GM18867 (cell line): ENCODE results near the gene RAB10.
"Not testable (repeated sequence)": the region's sequence is repeated elsewhere in the genome, so short reads cannot be mapped to it uniquely, and the experiment has no call there.

ENCODE experiments used
- ATAC-seq: cut with Tn5 transposase; IDR thresholded peaks from one replicate; pipeline ENCODE4 v1.9.1; 2021; ENCODE audit warnings: mild to moderate bottlenecking, moderate library complexity; ENCODE audit not compliant: unreplicated experiment

RAB10 gene

DNA sequence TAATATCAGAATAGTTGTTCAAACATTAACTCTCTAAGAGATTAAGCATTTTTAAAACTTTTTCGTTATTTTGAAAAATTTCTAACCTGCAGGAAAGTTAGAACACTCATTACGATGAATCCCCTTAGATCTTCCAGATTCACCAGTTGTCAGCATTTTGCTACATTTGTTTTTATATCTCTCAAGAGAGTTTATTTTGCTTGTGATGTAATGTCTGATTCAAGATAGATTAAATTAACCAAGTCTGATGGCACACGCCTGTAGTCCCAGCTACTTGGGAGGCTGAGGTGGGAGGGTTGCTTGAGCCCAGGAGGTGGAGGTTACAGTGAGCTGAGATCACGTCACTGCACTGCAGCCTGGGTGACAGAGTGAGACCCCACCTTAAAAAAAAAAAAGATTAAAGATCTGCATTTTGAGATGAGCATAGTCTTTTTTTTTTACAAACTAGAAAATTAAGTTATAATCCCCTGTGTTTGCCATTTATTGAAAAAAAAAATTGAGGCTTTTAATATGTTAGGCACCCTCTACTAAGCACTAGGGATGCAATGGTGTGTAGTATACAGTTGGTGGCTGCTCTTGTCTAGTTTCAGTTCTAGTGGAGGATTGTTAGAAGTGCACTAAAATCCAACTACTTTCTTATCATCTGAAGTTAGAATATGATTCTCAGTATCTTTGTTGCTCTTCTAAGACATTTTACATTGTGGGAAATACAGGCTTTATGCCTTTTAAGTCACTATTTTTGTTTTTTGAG lies 20.9 kb downstream of the RAB10 start:
- ATAC-seq: no peak

DNA sequence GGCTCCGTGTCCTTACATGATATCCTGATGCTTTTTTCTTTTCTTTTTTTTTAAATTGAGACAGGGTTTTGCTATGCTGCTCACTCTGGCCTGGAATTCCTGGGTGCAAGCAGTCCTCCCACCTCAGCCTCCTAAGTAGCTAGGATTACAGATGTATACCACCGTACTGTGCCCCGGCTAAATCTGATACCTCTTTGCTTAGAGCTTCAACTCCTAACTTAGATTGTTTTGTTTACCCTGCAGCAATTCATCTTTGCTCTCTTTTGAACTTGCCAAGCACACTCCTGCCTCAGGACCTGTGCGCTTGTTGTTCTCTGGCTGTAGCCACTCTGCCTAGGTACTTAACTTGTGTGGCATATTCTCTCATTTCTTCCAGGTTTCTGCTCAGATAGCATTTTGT lies 24.5 kb downstream of the RAB10 start:
- no peak for ATAC-seq

DNA sequence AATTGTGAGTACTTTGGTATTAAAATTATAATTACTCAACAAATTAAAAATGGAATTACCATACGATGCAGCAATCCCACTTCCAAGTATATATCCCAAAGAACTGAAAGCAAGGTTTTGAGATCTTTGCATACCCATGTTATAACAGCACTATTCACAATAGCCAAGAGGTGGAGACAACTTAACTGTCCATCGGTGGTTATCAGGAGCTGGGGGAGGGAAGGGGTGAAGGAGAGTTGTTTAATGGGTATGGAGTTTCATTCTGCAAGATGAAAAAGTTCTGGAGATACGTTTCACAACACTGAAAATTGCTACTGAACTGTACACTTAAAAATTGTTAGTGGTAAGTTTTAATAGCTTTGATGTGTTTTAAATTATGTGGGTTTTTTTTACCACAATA lies 25.7 kb downstream of the RAB10 start:
- ATAC-seq: no peak

DNA sequence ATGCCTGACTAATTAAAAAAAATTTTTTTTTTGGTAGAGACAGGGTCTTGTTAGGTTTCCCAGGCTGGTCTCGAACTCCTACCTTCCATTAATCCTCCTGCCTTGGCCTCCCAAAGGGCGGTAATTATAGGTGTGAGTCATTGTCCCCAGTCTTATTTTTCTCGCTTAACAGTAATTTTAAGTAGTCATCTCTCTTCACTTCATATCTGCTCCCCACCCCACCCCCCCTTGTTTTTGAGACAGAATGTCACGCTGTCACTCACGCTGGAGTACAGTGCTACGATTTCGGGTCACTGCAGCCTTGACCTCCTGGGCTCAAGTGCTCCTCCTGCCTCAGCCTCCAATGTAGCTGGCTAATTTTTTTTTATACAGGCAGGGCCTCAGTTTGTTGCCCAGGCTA lies 27.7 kb downstream of the RAB10 start:
- ATAC-seq: no peak

DNA sequence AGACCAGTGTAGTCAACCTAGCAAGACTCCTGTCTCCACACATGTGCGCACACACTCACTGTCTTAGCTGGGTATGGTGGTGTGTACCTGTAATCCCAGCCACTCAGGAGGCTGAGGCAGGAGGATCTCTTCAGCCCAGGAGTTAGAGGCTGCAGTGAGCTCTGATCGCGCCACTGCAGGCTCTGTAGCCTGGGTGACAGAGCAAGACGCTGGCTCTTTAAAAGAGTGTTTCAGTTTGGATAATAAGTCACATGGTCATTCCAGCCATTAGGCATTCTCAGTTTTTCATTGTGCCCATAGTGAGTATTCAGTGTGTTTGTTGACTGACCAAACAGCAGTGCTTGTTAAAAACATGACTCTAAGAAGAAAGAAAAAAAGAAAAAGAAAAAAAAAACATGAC lies 31.0 kb downstream of the RAB10 start:
- ATAC-seq: no peak

DNA sequence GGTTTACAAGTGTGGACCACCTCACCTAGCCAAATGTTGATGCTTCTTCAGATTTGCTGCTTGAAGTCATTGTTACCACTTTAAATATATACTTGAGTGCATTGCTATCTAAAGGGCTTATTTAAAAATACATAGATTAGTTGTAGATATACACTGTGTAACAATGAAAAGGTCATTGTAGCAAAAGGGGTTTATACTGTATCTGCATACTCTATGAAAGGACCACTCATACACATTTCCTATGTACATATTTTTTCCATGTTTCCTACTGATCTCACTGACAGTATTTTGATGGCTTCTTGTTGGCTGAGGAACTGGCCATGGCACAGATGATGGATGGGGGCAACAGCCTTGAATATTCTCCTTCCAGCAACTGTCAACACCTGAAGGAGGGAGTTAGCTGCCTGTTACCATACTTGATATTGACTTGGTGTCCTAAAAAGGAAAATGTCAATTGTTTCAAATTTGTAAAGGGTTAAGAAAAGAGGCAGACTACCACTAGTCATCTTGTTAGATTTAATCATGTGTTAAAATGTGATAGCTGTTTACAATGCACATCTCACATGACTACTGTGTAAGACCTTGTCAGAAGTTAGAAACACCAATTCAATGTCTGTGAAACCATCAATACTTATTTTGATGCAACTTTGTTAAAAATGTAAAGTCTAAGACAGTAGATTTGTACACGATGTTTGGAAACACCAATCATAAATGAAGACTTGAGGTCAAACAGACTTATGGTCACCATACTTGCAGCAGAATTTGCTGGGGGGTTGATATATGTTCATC lies 33.5 kb downstream of the RAB10 start:
- no peak for ATAC-seq

DNA sequence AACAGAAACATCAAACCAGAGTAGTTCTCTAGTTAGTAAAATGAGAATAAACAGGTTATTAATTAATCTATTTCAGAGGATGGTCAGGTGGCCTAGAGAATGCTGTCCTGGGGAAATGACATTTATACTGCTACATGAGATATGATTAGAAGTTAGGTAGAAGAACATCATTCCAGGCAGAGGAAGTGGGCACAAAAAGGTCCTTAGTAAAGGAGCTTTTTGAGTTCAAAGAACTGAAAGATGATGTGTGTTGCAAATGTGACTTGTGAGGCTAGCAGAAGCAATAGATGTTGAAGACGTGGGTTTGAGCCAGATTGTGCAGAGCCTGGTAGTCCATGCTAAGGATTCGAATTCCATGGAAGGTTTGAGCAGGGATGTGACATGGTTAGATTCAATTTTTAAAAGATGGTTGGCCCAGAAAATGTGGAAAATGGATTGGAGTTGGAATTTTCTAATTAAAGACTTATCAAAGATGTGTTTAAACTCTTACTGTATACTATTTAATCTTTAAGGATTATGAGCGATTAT lies 34.2 kb downstream of the RAB10 start:
- no peak for ATAC-seq

DNA sequence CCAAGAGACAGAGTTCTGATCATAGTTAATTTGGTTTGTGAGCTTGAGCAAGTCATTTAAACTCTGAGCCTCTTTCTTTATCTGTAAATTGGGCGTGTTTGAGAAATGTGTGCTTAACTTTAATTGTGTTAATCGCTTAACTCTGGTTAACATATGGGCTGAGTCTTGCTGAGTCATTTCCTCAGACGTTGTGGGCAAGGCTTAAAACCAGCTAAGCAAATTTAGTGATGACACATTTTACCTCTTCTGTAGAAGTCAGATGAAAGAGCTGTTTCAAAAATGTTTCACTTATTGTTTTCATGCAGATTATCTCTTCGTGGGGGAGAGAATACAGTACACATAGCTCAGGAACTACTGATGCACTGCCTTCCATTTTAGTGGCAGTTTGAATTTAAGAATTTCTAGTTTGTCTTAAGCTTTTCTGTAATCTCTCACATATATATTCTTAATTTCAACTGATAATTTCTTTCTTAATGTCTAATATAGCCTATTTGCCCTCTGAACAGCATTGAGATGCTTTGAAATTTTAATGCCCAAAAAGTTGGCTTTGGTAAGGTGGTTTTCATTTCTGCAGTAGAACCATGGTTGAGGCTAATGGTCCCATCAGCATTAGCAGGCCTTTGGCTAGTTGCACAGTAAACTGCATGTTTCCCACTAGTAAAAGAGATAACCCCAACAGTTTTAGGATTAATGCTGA lies 34.9 kb downstream of the RAB10 start:
- peak; percentile 92 for ATAC-seq

DNA sequence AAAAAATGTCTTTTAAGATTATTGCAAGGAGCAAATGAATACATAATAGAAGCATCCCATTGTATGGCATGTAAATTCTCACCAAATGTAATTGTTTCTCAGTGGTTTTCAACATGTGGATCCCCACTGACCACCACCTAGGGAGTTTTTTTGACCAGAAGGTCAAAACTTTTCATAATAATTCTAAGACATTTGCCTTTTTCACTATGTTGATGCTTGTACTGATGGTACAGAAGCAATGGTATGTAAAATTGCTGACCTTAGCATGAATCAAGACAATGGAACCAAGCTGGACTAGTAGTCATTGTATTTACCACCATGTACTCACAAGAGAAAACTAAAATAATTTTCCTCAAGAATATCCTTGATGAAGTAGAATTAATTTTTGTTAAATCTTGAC lies 36.8 kb downstream of the RAB10 start:
- ATAC-seq: no peak

DNA sequence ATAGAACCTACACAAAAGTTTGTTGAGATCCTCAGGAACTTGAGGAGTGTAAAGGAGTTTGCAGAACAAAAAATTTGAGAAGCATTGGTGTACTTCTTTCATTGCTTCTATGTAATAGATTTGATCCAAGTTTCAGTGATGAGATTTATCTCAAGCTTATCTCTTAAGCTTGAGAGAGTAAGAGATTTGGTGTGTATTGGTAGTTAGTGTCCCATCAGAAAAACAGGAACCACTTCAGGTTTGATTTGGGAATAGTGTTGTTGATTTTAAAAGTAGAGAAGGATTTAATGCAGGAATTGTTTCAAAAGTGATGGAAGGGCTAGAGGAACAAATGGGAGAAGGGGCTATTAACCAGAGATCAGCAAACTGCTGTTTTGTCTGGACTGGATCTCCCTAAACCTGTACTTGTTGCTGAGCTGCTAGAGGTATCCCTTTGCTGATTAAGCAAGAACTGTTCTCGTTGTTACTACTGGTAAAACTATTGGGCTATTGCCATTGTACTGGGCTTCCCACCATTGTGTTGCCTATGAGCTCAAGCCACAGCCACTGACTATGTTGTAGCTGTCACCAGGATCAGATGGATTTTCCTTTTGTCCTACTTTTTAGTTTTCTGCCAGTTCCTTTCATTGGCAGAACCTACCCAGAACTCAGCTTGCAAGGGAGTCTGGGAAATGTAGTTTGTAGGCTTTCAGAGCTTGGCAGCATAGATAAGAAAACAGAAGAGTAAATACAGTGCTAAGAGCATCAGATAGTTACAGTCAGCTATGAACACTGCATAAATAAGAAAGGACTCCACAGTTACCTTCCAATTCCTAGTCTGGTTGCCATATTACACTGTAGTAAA lies 39.3 kb downstream of the RAB10 start:
- ATAC-seq: no peak

DNA sequence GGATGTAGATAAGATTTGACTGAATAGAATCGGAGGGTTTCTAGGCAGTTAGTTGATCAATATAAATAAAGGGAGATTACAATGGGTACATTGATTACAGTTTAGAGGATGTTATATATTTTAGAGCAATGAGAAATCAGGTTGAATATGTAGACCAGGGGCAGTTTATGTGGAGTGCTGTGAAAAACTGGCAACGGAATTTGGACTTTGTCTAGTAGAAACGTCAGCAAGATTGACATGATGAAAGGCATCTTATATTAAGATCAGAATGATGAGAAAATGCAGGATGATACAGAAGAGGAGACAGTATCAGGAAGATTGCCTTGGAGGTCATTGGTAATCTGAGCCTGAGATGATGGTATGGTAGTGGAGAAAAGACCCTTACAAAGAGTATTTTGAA lies 39.9 kb downstream of the RAB10 start:
- ATAC-seq: no peak

DNA sequence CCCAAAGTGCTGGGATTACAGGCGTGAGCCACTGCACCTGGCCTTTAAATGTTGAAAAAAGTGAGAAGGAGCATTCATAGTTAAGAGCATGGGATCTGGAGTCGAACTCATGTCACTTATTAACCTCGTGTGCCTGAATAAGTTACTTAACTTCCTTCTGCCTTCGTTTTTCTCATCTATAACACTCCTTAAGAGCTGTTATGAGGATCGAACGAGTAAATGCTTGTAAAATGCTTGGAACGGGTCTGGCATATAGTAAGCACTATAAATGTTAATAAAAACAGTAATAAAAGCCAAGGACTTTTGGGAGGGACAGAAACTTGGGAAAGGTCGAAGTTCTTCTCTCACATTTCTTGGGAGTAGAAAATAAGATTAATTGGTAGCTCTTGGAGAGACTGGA lies 40.8 kb downstream of the RAB10 start:
- ATAC-seq: no peak

DNA sequence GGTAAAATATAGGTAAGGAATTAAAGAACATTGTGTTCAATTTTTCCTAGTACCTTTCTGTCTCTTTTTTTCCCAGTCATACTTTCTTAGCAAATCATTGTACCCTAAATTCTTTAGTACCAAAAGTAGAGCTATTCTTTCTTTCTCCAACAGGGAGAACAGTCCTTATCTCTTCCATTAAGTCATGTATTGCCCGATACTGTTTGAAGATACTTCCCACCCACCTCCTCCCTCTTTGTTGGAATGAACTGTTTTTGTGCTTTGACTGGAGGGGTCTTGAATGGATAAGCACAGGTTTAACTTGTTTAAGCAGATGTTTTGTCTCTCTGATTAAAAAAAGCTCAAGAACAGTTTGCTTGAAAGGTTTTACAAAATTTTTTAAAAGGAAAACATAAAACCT lies 41.3 kb downstream of the RAB10 start:
- ATAC-seq: no peak

DNA sequence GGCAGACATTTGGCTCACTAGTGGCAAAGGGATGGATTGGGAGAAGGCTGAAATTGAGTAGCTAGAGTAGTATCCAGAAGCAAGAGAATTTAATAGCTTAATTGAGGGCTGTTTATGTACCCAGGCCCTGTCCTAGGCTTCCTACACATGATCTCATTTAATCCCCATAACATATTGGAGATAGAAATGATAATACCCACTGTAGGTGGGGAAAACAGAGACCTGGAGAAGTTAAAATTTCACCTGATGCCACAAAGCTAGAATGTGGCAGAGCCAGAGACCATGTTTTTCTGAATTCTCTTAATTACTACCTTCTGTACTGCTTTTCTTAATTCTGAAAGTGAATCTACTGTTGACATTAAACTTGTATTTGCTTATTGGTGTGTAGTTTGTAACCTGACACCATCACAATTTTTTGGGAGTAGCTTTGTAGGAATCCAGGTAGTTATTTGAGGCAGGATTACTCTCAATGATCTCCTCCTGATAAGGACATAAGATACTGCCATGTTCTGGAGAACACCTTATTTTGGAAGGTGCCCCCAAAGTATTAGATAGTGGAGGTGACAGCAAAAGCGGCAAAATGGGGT lies 42.2 kb downstream of the RAB10 start:
- no peak for ATAC-seq

DNA sequence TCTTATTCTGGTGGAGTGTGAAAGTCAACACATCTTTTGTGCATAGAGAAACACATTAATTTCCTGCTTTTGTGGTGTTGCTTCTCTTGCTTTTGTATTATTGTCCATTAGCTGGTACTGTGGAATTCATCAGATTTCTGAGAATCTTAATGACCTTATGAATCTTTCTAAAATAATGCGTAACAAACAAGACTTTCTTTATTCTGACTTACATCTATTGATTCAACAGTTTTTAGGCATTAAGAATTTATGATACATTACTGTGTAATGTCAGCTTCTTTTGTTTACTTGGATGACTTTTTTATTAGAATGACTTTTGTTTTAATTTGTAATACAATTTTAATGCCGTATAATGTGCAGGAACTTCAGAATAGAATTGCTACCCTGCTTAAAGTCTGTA lies 43.4 kb downstream of the RAB10 start:
- ATAC-seq: no peak

DNA sequence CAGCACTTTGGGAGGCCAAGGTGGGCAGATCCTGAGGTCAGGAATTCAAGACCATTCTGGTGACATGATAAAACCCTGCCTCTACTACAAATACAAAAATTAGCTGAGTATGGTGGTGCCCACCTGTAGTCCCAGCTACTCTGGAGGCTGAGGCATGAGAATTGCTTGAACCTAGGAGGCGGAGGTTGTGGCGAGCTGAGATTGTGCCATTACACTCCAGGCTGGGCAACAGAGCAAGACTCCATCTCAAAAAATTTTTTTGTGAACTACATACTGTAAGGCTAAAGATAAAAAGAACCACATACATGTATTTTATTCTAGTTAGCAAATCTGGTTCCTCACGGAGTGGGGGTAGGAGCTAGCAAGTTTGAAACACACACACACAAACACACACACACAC lies 45.1 kb downstream of the RAB10 start:
- no peak for ATAC-seq

DNA sequence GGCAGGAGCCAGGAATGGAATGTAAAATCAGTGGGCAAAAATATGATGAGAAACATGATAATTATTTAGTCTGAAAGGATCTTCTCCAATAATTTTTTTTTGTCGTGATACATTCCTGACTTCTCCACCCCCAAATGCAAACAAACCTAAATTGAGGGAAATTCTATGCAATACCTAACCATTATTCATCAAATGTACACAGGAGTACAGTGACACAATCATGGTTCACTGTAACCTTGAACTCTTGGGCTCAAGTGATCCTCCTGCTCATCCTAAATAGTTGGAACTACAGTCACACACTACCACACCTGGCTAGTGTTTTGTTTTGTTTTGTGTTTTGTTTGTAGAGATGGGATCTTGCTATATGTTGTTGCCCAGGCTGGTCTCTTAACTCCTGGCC lies 46.5 kb downstream of the RAB10 start:
- ATAC-seq: no peak

DNA sequence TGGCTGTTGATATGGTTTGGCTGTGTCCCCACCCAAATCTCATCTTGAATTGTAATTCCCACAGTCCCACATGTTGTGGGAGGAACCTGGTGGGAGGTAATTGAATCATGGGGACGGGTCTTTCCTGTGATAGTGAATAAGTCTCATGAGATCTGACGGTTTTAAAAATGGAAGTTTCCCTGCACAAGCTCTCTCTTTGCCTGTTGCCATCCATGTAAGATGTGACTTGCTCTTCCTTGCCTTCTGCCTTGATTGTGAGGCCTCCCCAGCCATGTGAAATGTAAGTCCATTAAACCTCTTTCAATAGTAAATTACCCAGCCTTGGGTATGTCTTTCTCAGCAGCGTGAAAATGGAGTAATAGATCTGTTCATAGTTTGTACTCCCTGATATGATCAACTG lies 47.0 kb downstream of the RAB10 start:
- ATAC-seq: not testable (repeated sequence)

DNA sequence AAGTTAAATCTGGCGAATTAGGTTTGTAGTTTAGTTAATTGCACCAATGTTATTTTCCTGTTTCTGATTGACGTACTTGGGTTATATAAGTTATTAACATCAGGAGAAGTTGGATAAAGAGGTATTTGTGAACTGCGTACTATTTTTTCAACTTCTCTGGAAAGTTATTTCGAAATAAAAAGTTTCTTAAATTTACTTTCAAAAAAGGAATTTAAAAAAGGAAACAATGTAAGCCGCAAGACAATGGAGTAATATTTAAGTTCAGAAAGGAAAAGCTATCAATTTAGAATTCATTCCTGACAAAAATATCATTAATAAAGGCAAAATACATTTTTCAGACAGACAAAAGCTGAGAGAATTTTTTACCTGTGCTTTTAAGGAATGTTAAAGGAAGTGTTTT lies 47.7 kb downstream of the RAB10 start:
- ATAC-seq: no peak

DNA sequence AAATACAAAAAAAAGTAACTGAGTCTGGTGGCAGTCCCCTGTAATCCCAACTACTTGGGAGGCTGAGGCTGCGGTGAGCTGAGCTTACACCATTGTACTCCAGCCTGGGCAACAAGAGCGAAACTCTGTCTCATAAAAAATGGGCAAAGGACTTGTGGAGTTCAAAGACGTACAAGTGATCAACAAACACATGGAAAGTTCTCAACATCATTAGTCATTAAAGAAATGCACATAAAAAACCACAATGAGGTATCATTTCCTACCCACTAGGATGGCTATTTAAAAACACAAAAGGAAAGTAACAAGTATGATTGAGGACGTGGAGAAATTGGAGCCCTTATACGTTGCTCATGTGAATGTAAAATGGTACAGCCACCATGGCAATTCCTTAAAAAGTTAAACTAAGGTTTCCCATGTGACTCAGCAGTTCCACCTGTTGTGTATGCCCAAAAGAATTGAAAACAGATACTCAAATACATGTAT lies 52.3 kb downstream of the RAB10 start:
- peak; percentile 56 for ATAC-seq
